Tibial artery (tissue), 4 donors: Measurements from ENCODE around the gene SRSF1.

Experiments
- DNase-seq, 2 donors: peaks; one replicate each; pipeline ENCODE4 v3.0.0-alpha.2; 2019
- H3K27ac ChIP-seq, 2 donors: fragments of 200-600 bp; sonication (generic) in 1 of 2; 1 replicate in 1 of 2; 2 replicates in 1 of 2; pipeline ENCODE4 v1.5.1; 2018 to 2019; ENCODE audit warnings: mild to moderate bottlenecking in 1 of 2
- H3K27me3 ChIP-seq, 2 donors: fragments of 200-600 bp; sonication (generic) in 1 of 2; one replicate each; pipeline versions ENCODE4 v1.5.1 to v1.6.0; 2016 to 2019
- H3K36me3 ChIP-seq, 3 donors: fragments of 200-600 bp; sonication (generic) in 2 of 3; one replicate each; pipeline ENCODE4 v1.5.1; 2016 to 2019; ENCODE audit warnings: mild to moderate bottlenecking in 2 of 3
- H3K4me1 ChIP-seq, 4 donors: fragments of 200-600 bp; sonication (generic) in 2 of 4; 1 replicate in 3 of 4; 2 replicates in 1 of 4; pipeline ENCODE4 v1.5.1; 2016 to 2019
- H3K4me3 ChIP-seq, 2 donors: fragments of 200-600 bp; sonication (generic) in 1 of 2; 1 replicate in 1 of 2; 2 replicates in 1 of 2; pipeline ENCODE4 v1.5.1; 2018 to 2019; ENCODE audit warnings: mild to moderate bottlenecking in 2 of 2
- H3K9me3 ChIP-seq, 3 donors: fragments of 200-600 bp; sonication (generic) in 1 of 3; one replicate each; pipeline ENCODE4 v1.5.1; 2016 to 2019
- CTCF ChIP-seq, 2 experiments: fragments of 200-600 bp in 1 of 2; fragments of 450-650 bp in 1 of 2; IDR thresholded peaks; one replicate each; pipeline ENCODE4 v1.5.1; 2017 to 2019; ENCODE audit warnings: antibody characterized with exemption in 2 of 2, mild to moderate bottlenecking in 1 of 2, moderate library complexity in 1 of 2
- intact Hi-C: fragments of 100-400 bp; cut with DNase I; formaldehyde crosslinking; loops from one replicate; pipeline ENCODE4 v1.15.0; 2023; ENCODE audit warnings: low total_unique reads

Gene SRSF1

GRCh38 chr17:58002973-58003372 is 4.1 kb downstream of the SRSF1 start:
- no peaks in the 10 kb centered on the region for H3K27me3 ChIP-seq
- intact Hi-C loops: loop anchor here (10.0 kb wide), 2 partner anchors 112 to 748 kb away; partner anchors contain the start of gene MSI2
- H3K4me1 ChIP-seq: peaks cover 0 to 52% (median 22%) of the 10 kb centered on the region in 4 donors
- no peak overlapping the region for H3K4me3 ChIP-seq
- DNase-seq: no peak
- H3K9me3 ChIP-seq: no peaks in the 10 kb centered on the region
- no peak for TF ChIP-seq CTCF (IDR thresholded peaks at IDR 0.05)
- no peak overlapping the region for H3K27ac ChIP-seq
- peaks cover 38 to 60% (median 38%) of the 10 kb centered on the region in 3 donors for H3K36me3 ChIP-seq

GRCh38 chr17:58002154-58002948 is 4.7 kb downstream of the SRSF1 start:
- Histone ChIP-seq H3K4me3 (no peak overlapping the region), H3K27me3 (no peaks in the 10 kb centered on the region), H3K9me3 (no peaks in the 10 kb centered on the region), H3K4me1 (peaks cover 0 to 51% (median 21%) of the 10 kb centered on the region in 4 donors), H3K27ac (no peak overlapping the region), H3K36me3 (peaks cover 38 to 60% (median 44%) of the 10 kb centered on the region in 3 donors)
- intact Hi-C loops: loop anchor here (10.0 kb wide), 2 partner anchors 112 to 748 kb away; partner anchors contain the start of gene MSI2
- DNase-seq: no peak
- TF ChIP-seq CTCF (IDR thresholded peaks at IDR 0.05): peak in 1 of 2 experiments; percentile 8

GRCh38 chr17:58001461-58002124 is 5.5 kb downstream of the SRSF1 start:
- intact Hi-C loops: loop anchor here (10.0 kb wide), 2 partner anchors 113 to 747 kb away; partner anchors contain the start of gene MSI2
- peaks cover 38 to 60% (median 50%) of the 10 kb centered on the region in 3 donors for H3K36me3 ChIP-seq
- H3K4me1 ChIP-seq: peaks cover 0 to 51% (median 21%) of the 10 kb centered on the region in 4 donors
- H3K27me3 ChIP-seq: no peaks in the 10 kb centered on the region
- no peak for TF ChIP-seq CTCF (IDR thresholded peaks at IDR 0.05)
- no peak overlapping the region for H3K27ac ChIP-seq
- no peak overlapping the region for H3K4me3 ChIP-seq
- no peak for DNase-seq
- no peaks in the 10 kb centered on the region for H3K9me3 ChIP-seq

- intact Hi-C loops: loop anchor here (10.0 kb wide), 2 partner anchors 115 to 745 kb away; partner anchors contain the start of gene MSI2
- Histone ChIP-seq H3K27ac (peak overlapping the region in 1 of 2 donors; percentile 20), H3K27me3 (no peaks in the 10 kb centered on the region), H3K9me3 (no peaks in the 10 kb centered on the region), H3K36me3 (peaks cover 27 to 48% (median 38%) of the 10 kb centered on the region in 3 donors), H3K4me1 (peaks cover 0 to 46% (median 14%) of the 10 kb centered on the region in 4 donors), H3K4me3 (no peak overlapping the region)
- no peak for DNase-seq
- TF ChIP-seq CTCF (IDR thresholded peaks at IDR 0.05): peak; percentile 76 to 80
Measured at GRCh38 chr17:57999496-58000017, 7.5 kb downstream of the SRSF1 start.

GRCh38 chr17:57999010-57999495 is 8.0 kb downstream of the SRSF1 start:
- Histone ChIP-seq H3K27me3 (no peaks in the 10 kb centered on the region), H3K4me3 (no peak overlapping the region), H3K27ac (no peak overlapping the region), H3K36me3 (peaks cover 23 to 43% (median 33%) of the 10 kb centered on the region in 3 donors), H3K4me1 (peaks cover 0 to 41% (median 11%) of the 10 kb centered on the region in 4 donors), H3K9me3 (no peaks in the 10 kb centered on the region)
- no peak for TF ChIP-seq CTCF (IDR thresholded peaks at IDR 0.05)
- DNase-seq: no peak
- intact Hi-C loops: no loop called here
